HG02938 (cell line): ENCODE results near the gene MT2A.

ENCODE experiments used
- ATAC-seq: cut with Tn5 transposase; IDR thresholded peaks from one replicate; pipeline ENCODE4 v1.9.1; 2021; ENCODE audit warnings: mild to moderate bottlenecking, moderate library complexity; ENCODE audit not compliant: unreplicated experiment

MT2A gene

GRCh38 chr16:56636616-56637413 lies 28.4 kb downstream of the MT2A start:
- no peak for ATAC-seq

GRCh38 chr16:56637814-56638750 lies 29.7 kb downstream of the MT2A start, which contains the start of gene MT1A:
Gene MT1A (plus strand): TSS chr16:56638666. CDS start chr16:56638739, 73 bp downstream.
- ATAC-seq, result no peak

GRCh38 chr16:56639045-56639444 lies 30.7 kb downstream of the MT2A start:
- ATAC-seq, result no peak

GRCh38 chr16:56640076-56640475 lies 31.7 kb downstream of the MT2A start:
- ATAC-seq, result no peak

- ATAC-seq, result no peak
These were observed 32.8 kb downstream of the MT2A start for GRCh38 chr16:56641166-56641565.

GRCh38 chr16:56643080-56643778 lies 34.8 kb downstream of the MT2A start:
- no peak for ATAC-seq

GRCh38 chr16:56643833-56644232 lies 35.4 kb downstream of the MT2A start:
- no peak for ATAC-seq

GRCh38 chr16:56645311-56645710 lies 36.9 kb downstream of the MT2A start:
- ATAC-seq, result no peak

GRCh38 chr16:56645838-56646237 lies 37.5 kb downstream of the MT2A start:
- no peak for ATAC-seq

GRCh38 chr16:56647641-56648431 lies 39.5 kb downstream of the MT2A start:
- ATAC-seq, result no peak

GRCh38 chr16:56649271-56649670 lies 40.9 kb downstream of the MT2A start:
- no peak for ATAC-seq

GRCh38 chr16:56649820-56650219 lies 41.4 kb downstream of the MT2A start:
- ATAC-seq, result no peak

- ATAC-seq, result no peak
These were observed 43.2 kb downstream of the MT2A start, which contains the start of gene MT1B for GRCh38 chr16:56651586-56651985. Gene MT1B (plus strand): TSS chr16:56651886. CDS start chr16:56651954, 68 bp downstream.

- no peak for ATAC-seq
These were observed 44.2 kb downstream of the MT2A start for GRCh38 chr16:56652600-56652999.

- no peak for ATAC-seq
These were observed 44.8 kb downstream of the MT2A start for GRCh38 chr16:56653218-56653617.

- no peak for ATAC-seq
These were observed 49.4 kb downstream of the MT2A start, which contains the start of gene MT1F for GRCh38 chr16:56657555-56658326. Gene MT1F (plus strand): TSS chr16:56657959. CDS start chr16:56658059, 100 bp downstream.

GRCh38 chr16:56658327-56658875 lies 50.0 kb downstream of the MT2A start:
- ATAC-seq, result no peak
